Measurements from ENCODE around the gene PLXNB2.

The PLXNB2 gene

DNA sequence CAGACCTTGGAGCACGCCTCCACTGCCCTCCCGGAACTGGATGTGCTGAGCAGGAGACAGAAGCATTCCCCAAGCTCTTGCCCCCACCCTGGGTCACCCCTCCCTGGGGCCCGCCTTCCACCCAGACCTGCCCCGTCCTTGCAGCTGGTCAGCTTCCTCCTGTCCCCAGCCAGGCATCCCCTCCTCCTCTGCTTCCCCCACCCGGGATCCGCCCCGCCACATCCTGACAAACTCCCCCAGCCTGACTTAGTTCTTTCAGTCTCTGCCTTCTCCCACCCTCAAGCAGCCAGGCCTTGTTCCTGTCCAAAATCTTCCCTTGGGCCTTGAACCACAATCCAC lies 1.1 kb upstream of the PLXNB2 start:
- DNase-seq: peak; percentile 86 to 93
- intact Hi-C loops (cut with DNase I; ENCODE audit: low total_unique reads): loop anchor here (10.0 kb wide), 1 partner anchor 344 kb away; the partner anchor contains the start of gene PIM3

GRCh38 chr22:50307890-50308596 lies 597 bp upstream of the PLXNB2 start:
- H3K36me3 ChIP-seq: peaks cover 0 to 5% (median 0%) of the 10 kb centered on the region in 3 donors
- H3K4me1 ChIP-seq: peaks cover 19 to 51% (median 49%) of the 10 kb centered on the region in 4 donors
- DNase-seq: peak in 1 of 2 donors; percentile 77
- H3K4me3 ChIP-seq: peak overlapping the region; percentile 4 to 9
- intact Hi-C loops (cut with DNase I; ENCODE audit: low total_unique reads): loop anchor here (2.0 to 10.0 kb wide), 2 partner anchors 15 to 343 kb away; partner anchors contain the start of gene PIM3
- no peaks in the 10 kb centered on the region for H3K9me3 ChIP-seq
- H3K27ac ChIP-seq: peak overlapping the region; percentile 92 to 95
- TF ChIP-seq, protein P1, sequence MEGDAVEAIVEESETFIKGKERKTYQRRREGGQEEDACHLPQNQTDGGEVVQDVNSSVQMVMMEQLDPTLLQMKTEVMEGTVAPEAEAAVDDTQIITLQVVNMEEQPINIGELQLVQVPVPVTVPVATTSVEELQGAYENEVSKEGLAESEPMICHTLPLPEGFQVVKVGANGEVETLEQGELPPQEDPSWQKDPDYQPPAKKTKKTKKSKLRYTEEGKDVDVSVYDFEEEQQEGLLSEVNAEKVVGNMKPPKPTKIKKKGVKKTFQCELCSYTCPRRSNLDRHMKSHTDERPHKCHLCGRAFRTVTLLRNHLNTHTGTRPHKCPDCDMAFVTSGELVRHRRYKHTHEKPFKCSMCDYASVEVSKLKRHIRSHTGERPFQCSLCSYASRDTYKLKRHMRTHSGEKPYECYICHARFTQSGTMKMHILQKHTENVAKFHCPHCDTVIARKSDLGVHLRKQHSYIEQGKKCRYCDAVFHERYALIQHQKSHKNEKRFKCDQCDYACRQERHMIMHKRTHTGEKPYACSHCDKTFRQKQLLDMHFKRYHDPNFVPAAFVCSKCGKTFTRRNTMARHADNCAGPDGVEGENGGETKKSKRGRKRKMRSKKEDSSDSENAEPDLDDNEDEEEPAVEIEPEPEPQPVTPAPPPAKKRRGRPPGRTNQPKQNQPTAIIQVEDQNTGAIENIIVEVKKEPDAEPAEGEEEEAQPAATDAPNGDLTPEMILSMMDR (IDR thresholded peaks at IDR 0.05): no peak
- no peaks in the 10 kb centered on the region for H3K27me3 ChIP-seq

More for the DNA sequence above, 1.1 kb upstream of the PLXNB2 start:
- Histone ChIP-seq H3K27ac (peak overlapping the region; percentile 92 to 95), H3K9me3 (no peaks in the 10 kb centered on the region), H3K4me1 (peaks cover 15 to 46% (median 44%) of the 10 kb centered on the region in 4 donors), H3K27me3 (no peaks in the 10 kb centered on the region), H3K4me3 (peak overlapping the region in 1 of 2 donors; percentile 4), H3K36me3 (peaks cover 0 to under 1% (median 0%) of the 10 kb centered on the region in 3 donors)
- TF ChIP-seq, protein P1 (IDR thresholded peaks at IDR 0.05): no peak

DNA sequence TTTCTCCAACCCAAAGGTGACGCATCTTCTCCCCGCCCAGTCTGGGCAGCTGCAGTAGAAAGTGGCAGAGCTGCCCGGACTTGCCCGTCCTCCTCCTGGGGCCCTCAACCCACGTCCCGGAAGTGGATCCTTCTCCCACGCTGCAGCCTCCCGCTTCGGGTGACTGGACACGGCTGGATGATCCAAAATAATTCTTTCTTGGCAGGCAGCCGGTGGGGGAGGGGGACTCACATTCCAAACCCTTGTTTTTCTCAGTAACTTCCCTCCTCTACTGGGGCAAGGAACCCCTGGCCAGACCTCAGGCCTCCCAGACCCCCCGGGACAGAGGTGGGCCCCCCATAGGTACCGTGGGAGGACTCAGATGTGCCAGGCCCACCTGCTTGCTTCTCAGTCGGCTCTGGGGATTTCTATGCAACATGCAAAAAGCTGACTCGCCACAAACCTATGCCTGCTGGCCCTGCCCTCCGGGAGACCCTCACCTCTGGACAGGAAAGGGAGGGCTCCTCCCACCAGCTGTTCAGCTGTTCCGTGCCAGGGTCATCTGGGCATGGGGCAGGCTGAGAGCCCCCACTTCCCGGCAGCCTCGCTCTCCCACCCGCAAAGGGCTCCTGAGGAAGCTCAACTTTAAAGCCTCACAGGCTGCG lies 1.4 kb downstream of the PLXNB2 start:
- no peaks in the 10 kb centered on the region for H3K27me3 ChIP-seq
- H3K27ac ChIP-seq: peak overlapping the region; percentile 92 to 95
- peak; percentile 86 to 96 for DNase-seq
- TF ChIP-seq, protein P1 (IDR thresholded peaks at IDR 0.05): no peak
- H3K36me3 ChIP-seq: peaks cover 0 to 5% (median 0%) of the 10 kb centered on the region in 3 donors
- peaks cover 25 to 71% (median 69%) of the 10 kb centered on the region in 4 donors for H3K4me1 ChIP-seq
- intact Hi-C loops (cut with DNase I; ENCODE audit: low total_unique reads): loop anchor here (2.0 to 10.0 kb wide), 2 partner anchors 13 to 341 kb away; partner anchors contain the start of gene PIM3
- H3K4me3 ChIP-seq: peak overlapping the region; percentile 72 to 86
- H3K9me3 ChIP-seq: no peaks in the 10 kb centered on the region

GRCh38 chr22:50305393-50305922 lies 2.0 kb downstream of the PLXNB2 start:
- peak overlapping the region; percentile 92 to 95 for H3K27ac ChIP-seq
- intact Hi-C loops (cut with DNase I; ENCODE audit: low total_unique reads): loop anchor here (10.0 kb wide), 1 partner anchor 341 kb away; the partner anchor contains the start of gene PIM3
- H3K4me3 ChIP-seq: peak overlapping the region; percentile 72 to 86
- H3K27me3 ChIP-seq: no peaks in the 10 kb centered on the region
- TF ChIP-seq, protein P1 (IDR thresholded peaks at IDR 0.05): no peak
- H3K36me3 ChIP-seq: peaks cover 0 to 5% (median 0%) of the 10 kb centered on the region in 3 donors
- no peak for DNase-seq
- no peaks in the 10 kb centered on the region for H3K9me3 ChIP-seq
- peaks cover 25 to 77% (median 75%) of the 10 kb centered on the region in 4 donors for H3K4me1 ChIP-seq

DNA sequence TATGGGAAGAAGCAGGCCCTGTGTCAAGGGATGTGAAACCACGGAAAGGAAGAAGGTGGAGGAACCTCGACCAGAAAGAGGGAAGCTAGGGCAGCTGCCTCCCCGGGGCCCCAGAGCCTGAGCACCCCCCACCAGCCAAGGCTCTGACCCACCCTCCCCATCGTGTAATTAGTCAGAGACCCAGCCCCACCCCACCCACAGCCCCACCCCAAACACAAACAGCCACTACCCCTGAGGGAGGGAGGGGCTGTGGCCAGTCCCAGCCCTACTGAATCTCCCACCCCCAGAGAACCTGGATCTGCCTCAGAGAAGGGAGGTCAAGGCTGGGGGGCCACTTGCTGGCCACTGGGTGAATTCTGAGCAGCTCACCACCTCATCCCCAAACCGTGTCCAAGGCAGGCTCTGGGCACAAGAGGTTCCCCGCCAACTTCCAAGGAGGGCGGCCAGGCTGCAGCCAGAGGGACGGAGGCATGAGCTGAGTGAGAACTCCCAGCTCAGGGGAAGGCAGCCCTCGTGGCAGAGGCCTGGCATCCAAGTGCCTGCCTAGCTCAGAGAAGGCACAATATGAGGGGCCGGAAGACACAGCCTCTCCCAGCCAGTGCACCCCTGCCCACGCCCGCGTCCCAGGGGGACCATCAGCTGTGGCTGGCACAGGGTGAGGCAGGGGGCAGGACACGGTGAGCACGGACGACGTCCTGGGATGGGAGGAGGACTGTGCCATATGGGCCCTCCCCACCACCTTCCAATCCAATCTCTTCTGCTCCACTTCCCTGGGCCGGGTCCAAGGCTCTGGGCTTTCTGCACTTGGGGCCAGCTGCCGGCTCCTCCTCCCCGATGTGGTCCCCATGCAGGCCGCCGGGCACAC lies 2.7 kb downstream of the PLXNB2 start:
- DNase-seq: peak; percentile 67 to 92

More for the DNA sequence above, 2.7 kb downstream of the PLXNB2 start:
- Histone ChIP-seq H3K9me3 (no peaks in the 10 kb centered on the region), H3K4me3 (peak overlapping the region; percentile 72 to 86), H3K27me3 (no peaks in the 10 kb centered on the region), H3K27ac (peak overlapping the region; percentile 92 to 95), H3K4me1 (peaks cover 25 to 82% (median 81%) of the 10 kb centered on the region in 4 donors), H3K36me3 (peaks cover 0 to 5% (median 0%) of the 10 kb centered on the region in 3 donors)
- TF ChIP-seq, protein P1 (IDR thresholded peaks at IDR 0.05): no peak
- intact Hi-C loops (cut with DNase I; ENCODE audit: low total_unique reads): loop anchor here (10.0 kb wide), 1 partner anchor 340 kb away; the partner anchor contains the start of gene PIM3

Measured in tibial artery (tissue), 4 donors.